Stimulated activated CD8-positive, alpha-beta memory T cell treated with anti-CD3 and anti-CD28 coated beads, Interleukin-7, amount 100 ng/mL, for 1 hour (primary cell): ENCODE measurements around the gene NMT1.

Experiments
- DNase-seq, 2 donors: peaks; one replicate each; pipeline ENCODE4 v3.0.0-alpha.2; 2020; ENCODE audit warnings: low read depth in 2 of 2

The NMT1 gene

DNA sequence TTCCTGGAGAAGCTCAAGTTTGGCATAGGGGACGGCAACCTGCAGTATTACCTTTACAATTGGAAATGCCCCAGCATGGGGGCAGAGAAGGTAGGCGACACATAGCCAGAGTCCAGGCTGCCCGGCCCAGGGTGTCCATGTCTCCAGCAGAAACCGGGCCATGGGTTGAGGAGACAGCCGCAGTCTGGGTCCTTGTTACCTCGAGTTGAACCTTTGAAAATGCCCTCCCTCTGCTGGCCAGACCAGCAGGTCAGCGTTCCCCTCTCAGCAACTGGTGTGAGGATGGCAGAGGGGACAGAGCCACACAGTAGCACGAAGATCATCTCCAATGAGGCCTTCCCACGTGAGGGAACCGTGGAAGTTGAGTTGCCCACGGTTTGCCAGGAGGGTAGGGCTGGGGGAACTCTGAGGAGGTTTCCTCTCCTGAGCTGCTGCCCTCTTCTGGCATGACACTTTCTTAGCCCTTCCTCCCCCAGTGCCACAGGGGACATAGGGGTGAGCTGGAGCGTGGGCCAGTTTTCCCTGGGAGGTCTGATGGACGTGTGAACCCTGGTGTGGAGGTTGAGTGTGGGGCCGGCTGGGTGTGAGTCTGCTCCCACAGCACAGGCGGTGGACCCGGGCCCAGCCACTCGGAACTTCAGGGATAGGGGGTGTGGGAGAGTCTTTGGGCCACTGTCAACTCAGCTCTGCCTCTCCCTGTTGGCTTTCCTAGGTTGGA, 43.9 kb downstream of the NMT1 start:
- no peak for DNase-seq

DNA sequence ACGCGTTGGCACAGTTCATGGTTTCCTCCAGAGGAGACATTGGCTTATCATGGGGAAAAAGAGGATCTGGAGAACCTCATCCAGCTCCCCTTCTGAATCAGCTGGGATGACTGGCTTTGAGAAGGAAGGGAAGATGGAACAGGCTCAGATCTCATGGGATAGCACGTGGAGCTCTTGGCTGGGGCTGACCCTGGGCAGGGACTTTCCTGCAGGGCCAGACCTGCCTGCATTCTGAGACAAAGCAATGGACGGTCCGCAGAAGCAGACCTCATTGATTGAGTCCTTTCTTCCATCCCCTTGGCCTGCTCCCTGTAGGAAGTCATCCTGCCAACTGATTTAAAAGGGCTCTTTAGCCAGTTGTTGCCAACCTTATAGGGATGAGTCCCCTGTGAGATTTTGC, 45.0 kb downstream of the NMT1 start:
- no peak for DNase-seq

DNA sequence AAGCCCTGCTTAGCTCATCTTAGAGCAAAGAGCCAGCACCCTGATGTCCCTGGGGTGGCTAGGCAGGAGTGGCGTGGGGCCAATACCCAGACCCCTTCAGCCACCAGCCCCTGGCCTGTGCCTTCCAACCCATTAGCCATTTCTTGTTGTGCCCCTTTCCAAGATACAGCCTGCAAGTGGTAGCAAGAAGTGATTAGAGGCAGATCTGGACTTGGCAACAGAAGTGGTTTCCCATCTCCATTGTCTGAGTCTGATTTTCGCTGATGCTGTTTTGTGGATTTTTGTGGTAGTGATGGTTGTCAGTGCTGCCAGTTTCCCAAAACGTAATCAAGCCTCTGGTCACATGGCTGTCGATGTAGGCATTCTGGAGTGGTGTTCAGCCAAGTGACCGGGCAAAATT, 45.5 kb downstream of the NMT1 start:
- DNase-seq, result no peak

DNA sequence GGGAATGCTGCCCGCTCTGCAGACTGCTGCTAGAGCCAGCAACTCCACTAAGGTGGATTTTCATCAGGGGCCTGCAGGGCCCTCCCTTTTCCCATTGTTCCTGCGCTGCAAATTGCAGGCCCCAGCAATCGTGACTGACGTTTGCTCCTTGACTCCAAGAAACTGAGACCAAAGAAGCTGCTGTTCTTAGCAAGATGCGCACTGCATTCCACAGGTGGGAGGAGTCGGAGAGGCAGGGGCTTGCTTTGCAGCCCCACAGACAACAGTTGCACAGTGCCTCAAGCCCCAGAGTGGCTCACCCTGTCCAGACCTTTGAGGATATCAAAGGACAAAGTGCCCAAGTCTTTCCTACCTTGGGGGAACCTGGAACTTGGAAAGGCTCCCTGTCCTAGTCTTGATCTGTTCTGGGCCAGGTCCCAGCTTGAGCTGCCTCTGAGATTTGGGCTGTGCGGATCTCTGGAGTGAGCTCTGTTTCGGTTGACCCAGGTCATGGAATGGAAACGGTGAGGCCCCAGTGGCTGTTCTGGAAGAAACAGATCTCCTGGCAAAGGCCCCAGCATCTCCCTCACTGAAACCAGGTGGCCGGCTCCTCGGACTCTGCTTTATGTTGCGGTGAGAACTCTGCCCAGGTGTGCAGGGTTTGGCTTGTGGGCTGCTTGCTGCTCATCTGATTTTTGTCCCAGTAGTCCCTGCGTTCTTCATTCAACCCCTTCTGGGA, 46.3 kb downstream of the NMT1 start:
- no peak for DNase-seq

DNA sequence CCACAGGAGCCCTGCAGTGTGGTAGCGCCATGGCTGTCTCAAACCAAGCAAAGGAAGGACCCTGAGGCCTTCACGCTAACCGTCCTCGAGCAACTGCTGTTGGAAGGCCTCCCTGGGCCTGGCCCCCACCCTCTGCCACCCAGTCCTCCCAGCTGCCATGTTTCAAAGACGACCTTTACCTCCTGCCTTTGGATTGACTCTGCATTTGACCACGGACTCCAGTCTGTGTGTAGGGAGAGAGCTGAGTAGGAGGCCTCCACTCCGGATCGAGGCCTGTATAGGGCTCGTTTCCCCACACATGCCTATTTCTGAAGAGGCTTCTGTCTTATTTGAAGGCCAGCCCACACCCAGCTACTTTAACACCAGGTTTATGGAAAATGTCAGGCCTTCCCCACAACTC, 46.9 kb downstream of the NMT1 start:
- DNase-seq, result no peak

DNA sequence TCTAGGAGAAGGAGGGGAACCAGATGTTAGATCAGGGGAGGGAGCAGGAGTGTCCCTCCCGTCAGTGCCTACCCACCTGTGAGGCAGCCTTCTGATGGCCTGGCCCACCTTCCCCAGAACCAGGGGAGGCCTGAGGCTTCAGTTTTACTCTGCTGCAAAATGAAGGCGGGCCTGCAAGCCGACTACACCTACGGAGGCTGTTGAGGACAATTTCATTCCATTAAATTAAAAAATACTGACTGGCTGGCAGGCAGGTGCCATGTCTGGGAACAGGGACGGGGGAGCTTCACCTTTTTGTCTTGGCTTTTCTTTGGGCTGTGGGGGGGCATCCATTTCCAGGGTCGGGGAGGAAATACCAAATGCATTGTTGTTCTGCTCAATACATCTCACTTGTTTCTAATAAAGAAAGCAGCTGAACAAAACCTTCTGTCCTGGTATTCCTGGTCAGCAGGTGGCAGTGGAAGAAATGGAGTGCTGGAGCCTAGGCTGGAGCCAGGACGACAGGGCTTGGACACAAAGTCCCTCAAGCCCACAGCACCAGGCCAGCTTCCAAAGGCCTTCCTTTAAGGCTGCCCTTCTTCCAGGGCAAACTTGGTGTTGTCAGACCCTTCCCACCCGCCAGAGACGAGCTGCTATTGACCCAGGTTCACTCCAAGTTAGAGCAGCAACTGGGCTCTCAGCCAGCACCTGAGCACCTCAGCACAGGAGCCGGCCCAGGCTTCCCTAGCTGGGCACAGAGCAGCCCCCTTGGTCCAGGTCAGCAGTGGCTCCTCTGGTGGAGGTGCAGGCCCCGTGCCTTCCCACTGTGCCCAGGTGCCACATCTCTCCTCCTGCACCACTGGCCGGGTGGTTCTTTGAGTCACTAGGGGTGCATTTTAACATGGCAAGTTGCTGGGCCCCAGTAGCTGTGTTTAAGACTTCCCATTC, 47.7 kb downstream of the NMT1 start:
- no peak for DNase-seq

DNA sequence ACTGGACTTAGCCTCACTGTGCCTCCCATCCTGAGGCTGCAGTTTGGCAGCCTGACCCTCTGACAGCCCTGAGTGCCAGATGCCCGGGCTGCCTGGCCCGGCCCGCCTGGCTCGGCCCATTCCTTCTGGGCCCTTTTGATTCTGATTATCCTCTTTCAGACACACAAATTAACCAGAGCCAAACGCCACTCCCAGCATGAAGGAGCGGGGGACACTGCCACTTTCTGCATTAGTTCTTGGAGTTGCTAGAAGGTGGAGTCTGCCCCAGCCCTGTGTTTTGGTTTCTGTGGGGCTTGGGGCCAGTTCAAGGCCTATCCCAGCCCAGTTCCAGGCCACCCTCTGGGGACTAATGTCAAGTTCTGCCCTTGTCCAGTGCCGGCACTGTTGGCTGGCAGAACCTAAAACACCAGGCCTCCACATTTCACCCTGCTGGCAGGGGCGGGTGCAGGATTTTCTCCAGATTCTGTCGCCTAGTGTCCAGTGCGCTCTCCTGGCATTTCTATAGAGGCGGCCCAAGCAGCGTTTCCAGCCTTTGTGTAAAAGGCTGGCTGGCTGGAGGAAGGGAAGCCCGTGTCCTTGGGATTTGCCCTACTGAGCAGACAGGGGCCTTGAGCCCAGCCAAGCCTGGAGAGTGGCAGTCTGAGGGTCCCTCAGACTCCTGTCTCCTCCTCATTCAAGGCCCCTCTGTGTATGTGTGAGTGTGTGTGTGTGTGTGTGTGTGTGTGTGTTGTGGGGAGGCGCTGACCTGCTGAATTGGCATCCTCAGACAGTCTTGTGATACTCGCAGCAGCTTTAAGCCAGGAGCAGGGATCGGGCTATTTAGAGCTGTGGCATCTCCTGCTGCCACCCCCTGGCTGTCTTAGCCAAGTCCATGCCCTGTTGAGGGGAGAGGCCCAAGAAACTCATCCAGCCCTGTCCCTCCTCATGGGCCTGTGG, 49.8 kb downstream of the NMT1 start:
- DNase-seq, result no peak

DNA sequence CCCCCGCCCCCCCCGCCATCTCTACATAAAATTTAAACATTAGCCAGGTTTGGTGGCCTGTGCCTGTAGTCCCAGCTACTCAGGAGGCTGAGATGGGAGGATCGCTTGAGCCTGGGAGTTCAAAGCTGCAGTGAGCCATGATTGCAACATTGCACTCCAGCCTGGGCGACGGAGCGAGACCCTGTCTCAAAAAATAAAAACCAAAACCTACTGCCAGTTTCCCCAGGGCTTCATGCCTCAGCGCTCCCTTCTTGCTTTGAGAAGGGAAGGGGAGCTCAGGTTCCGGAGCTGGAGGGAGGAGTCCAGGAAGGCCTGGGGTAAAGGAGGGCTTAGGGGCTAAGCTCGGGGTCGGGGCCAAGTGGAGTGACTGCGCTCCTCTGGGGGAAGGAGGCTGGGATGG, 50.7 kb downstream of the NMT1 start:
- no peak for DNase-seq

DNA sequence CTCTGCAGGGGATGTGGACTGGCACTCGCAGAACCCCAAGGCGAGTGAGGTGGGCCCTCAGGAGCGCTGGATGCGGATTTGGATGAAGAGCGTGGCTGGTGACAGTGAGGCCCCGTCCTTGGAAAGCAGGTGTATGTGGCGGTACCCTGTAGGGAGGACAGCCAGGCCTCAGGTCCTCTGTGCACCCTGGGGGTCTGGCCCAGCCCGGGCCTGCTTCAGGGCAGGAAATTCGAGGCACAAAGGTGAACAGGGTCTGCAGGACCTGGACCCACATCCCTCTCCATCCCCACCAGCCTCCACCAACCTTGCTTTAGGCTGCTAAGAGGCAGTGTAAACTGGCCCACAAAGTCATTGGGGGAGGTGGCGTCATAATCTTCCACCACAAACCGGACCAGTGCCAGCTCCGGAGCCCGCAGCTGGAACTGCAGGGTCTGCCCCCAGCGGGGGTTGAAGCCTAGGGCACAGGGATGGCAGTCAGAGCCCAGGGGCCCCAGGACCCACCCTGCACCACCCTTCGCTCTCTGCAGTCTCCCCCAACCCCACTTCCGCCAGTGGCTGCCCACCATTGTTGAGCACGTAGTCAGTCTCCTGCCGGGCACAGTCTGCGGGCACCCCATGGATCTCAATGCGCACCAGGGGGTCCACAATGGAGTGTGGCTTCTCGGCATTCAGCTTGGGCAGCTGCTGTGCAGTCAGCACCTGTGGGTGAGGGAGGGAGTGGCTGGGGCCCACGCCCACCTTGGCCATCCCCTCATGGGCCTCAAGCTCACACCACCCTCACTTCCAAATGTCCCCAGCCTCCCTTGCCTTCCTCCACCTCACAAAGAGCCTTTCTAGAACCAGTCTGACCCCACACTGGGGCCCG, 51.7 kb downstream of the NMT1 start:
- DNase-seq, result no peak

DNA sequence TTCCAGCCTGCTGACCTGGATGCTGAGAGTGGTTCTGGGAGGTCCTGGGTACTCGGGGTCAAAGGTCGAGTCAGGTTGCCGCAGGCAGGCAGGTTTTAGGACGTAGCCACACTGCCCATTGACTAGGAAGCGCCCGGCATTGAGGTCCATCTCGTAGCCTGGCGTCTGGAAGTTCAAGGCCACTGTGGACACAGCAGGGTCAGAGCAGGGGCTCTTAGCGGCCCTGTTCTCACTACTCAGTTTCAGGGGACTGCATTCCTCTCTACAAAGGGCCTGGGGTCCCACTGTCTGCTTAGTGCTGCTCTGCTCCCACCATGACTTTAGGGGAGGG, 52.3 kb downstream of the NMT1 start:
- DNase-seq, result no peak

DNA sequence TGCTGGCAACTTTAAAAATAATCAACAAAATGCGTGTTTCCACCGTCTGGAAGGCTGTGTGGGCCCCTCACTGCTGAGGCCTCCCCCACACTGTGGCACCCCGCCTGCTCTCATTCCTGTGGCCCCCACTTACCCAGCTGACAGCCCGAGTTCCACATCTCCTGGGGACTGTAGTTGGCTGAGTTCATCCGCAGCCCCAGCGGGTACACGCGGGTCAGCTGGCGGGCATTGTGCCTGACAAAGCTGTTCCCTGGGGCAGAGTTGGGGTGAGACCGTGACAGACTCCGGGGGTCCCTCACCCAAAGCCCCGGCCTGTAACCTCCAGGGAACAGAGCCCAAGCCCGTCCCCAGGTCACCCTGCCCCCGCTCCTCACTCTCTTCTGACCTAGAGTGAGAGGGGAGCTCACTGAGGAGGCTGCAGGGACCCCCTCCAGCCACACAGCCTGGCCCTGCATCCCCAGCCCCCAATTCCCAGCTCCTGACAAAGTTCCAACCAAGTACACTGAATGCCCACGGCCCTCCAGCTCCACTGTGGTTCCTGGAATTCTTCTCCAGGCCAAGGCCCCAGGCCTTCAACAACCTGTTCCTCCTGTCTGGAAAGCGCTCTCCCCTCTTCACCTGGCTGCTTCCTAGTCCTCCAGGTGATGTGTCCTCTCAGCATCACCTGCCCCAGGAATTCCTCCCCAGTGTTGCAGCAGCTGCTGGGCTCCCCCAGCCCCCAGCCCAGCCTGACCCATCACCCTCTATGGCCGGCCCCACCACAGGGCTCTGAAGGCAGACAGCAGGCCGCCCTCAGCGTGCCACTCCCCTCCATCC, 53.2 kb downstream of the NMT1 start:
- DNase-seq, result no peak

DNA sequence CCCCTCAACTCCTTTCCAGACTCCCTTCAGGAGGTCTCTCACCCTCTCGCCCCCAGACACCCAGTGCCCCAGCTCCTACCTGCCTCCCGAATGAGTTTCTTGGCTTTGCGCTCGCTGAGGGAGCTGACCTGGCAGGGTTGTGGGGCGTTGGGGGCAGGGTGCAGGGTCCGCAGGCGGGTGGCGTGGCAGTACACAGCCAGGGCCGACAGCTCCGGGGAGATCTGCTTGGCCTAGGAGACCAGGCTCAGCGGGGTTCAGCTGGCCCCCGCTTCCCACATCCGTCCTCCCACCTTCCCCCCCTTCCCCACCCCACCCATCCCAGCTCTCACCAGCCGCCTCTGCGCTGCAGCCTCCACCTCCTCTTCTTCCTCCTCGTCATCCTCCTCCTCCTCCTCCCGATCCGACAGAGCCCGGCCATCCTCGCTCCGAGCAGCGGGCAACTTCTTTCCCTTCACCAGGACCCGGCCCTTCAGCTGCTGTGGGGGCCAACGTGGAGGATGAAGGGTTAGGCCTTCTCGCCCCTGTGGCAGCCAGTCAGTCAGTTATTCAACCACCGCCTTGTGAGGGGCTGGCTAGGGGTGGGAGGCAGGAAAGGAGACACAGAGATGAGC, 54.0 kb downstream of the NMT1 start:
- no peak for DNase-seq

DNA sequence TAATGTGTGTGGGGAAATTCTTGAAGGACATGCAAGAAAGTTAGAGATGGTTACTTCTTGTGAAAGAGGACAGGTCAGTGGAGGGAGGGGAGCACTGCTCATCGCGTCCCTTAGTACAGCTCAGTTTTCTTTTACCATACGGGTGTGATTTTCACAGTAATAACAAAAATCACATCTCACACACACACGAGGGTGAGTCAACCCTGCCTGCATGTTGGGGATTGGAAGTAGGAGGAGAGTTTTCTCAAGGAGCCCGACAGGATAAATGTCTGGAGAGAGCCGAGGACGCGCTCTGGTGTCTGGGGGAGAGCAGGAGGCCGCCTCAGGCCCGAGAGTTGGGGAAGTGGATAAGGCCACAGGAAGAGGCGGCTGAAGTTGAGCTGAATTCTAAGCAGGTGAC, 54.8 kb downstream of the NMT1 start:
- no peak for DNase-seq

DNA sequence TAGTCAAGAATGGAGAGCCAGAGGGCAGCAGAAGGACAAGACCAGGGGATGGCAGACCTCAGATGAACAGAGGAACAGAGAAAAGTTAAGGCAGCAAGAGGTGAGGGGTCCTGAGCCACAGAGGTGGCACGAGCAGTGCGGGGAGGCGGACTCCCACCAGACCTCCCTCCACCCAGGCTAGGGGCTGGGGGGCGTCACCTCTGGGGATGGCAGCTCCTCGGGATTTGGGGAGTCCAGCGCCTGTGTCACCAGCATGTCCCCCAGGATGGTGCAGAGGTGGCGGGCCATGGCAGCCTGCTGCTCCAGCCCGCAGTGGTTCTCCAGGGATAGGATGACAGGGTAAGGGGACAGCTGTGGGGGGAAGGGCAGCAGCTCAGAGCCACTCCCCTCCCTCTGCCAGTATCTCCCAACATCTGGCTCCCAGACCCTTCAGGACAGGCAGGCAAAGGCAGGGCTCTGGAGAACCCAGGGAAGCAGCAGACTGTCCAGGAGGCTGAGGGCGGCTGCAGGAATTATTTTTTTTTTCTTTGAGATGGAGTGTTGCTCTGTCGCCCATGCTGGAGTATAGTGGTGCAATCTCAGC, 55.4 kb downstream of the NMT1 start:
- no peak for DNase-seq

DNA sequence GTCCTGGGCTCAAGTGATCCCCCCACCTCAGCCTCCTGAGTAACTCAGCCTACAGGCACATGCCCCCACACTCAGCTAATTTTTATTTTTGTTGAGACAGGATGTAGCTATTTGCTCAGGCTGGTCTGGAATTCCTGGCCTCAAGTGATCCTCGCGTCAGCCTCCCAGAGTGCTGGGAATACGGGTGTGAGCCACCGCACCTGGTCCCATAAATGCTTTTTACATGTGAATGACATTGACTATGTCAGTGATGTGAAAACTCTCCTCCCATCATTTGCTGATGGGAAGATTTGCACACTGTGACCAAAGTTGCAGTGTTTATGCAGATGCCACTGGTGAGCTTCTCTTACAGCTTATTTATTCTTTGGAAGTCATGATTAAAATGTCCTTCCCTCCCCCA, 56.2 kb downstream of the NMT1 start:
- DNase-seq, result no peak

DNA sequence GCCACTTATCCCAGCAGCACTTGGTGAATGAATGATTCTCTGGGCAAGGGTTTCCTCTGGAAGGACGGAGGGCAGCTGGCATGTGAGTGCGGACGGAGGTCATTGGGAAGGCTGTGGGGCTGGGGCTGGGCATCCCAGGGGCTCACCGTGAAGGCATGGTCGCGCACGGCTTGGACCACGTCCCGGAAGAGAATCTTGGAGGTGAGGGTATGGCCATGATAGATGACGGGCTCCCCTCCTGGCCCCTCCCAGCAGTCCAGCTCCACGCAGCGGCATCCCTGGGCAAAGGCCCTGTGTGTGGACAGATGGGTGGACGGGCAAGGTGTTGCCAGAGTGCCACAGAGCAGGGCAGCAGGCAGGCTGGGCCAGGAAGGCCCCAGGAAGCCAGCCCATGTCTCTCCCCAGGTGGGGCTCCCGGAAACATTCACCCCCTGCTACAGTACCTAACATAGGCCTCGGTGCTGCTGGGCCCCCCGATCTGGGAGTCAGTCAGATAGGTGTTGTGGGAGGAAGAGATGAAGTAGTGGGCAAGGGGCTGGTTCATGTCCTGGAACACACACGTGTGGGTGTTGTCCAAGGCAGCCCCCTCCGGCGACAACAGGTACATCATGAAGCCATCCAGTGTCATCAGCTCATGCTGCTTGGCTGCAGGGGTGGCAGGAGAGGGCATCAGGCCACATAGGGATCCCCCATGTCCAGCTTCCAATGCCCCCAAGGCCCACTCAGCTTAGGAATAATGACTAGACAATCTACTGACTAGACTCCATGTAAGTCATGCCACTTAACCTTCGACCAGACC, 56.9 kb downstream of the NMT1 start:
- DNase-seq, result no peak

DNA sequence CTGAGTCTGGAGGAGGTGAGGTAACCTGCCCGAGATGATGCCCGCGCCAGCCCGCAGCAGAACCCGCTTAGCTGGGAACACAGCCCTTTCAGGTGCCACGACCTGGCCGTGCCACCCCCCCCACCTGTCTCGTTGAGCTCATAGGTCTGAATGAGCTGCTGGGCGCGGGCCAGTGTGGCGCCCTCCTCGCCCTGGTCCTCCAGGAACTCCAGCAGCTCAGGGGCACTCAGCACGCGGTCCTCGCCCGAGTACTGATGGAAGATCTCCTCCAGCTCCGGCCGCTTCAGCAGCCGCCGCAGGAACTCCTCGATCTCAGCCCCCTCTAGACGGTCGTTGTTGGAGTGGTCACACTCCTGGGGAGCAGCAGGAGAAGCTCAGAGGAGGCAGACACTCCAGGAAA, 57.6 kb downstream of the NMT1 start:
- DNase-seq, result no peak

DNA sequence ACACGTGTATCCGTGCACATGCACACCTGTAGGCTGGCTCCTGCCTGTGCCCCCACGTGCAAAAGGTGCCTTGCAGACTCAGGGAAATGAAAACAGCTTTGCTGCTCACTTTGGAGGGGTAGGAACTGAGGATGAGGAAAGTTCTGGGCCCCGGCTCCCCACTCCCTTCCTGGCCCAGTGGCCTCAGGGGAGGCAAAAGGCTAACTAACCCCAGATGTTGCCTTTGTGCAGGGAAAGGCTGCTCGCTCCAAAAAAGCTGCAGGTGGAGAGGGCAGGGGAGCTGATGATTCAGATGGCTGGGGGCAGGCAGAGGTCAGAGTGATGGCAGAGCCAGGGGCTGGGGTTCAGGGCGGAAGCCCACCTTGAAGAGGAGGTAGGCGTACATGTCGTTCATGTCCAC, 58.8 kb downstream of the NMT1 start:
- DNase-seq, result no peak
